ENCODE results near the gene RETREG2.
A peak's percentile ranks its signal among the peaks of the same experiment; 100 is the strongest.

The RETREG2 gene

GRCh38 chr2:219174146-219174545 lies 3.9 kb upstream of the RETREG2 start:
- no peak for DNase-seq (ENCODE audit: extremely low read depth, low read depth)
- no peak overlapping the region for H3K4me3 ChIP-seq (replicated peaks; ENCODE audit: low read depth, low read length)
- TF ChIP-seq, protein P1, sequence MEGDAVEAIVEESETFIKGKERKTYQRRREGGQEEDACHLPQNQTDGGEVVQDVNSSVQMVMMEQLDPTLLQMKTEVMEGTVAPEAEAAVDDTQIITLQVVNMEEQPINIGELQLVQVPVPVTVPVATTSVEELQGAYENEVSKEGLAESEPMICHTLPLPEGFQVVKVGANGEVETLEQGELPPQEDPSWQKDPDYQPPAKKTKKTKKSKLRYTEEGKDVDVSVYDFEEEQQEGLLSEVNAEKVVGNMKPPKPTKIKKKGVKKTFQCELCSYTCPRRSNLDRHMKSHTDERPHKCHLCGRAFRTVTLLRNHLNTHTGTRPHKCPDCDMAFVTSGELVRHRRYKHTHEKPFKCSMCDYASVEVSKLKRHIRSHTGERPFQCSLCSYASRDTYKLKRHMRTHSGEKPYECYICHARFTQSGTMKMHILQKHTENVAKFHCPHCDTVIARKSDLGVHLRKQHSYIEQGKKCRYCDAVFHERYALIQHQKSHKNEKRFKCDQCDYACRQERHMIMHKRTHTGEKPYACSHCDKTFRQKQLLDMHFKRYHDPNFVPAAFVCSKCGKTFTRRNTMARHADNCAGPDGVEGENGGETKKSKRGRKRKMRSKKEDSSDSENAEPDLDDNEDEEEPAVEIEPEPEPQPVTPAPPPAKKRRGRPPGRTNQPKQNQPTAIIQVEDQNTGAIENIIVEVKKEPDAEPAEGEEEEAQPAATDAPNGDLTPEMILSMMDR (IDR thresholded peaks at IDR 0.05; ENCODE audit: low read depth, low read length, missing control alignments): no peak

DNA sequence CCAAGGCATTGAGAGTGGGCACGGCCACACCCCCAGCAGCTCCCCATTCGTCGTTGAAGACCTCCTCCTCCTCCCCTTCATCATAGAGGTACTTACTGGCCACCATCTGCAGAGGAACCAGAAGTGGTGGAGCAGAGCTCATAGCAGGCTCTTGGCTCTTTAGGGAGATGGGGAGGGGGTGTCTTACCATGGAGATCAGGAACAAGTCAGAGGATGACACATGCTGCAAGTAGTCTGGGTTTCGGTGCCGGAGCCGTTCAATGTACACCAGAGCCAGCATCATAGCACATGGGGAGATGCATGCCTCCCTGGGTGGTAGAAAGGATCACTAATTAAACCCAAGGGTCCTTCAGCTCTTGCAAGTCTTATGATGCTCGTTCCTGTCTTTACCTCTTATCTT lies 3.3 kb upstream of the RETREG2 start:
- no peak for DNase-seq (ENCODE audit: extremely low read depth, low read depth)
- TF ChIP-seq, protein P1 (IDR thresholded peaks at IDR 0.05; ENCODE audit: low read depth, low read length, missing control alignments): no peak
- H3K4me3 ChIP-seq (replicated peaks; ENCODE audit: low read depth, low read length): no peak overlapping the region

- H3K4me3 ChIP-seq (replicated peaks; ENCODE audit: low read depth, low read length): peak overlapping the region; percentile 78
- TF ChIP-seq, protein P1 (IDR thresholded peaks at IDR 0.05; ENCODE audit: low read depth, low read length, missing control alignments): no peak
- DNase-seq (ENCODE audit: extremely low read depth, low read depth): no peak
Observed at GRCh38 chr2:219175486-219175885, 2.6 kb upstream of the RETREG2 start.

DNA sequence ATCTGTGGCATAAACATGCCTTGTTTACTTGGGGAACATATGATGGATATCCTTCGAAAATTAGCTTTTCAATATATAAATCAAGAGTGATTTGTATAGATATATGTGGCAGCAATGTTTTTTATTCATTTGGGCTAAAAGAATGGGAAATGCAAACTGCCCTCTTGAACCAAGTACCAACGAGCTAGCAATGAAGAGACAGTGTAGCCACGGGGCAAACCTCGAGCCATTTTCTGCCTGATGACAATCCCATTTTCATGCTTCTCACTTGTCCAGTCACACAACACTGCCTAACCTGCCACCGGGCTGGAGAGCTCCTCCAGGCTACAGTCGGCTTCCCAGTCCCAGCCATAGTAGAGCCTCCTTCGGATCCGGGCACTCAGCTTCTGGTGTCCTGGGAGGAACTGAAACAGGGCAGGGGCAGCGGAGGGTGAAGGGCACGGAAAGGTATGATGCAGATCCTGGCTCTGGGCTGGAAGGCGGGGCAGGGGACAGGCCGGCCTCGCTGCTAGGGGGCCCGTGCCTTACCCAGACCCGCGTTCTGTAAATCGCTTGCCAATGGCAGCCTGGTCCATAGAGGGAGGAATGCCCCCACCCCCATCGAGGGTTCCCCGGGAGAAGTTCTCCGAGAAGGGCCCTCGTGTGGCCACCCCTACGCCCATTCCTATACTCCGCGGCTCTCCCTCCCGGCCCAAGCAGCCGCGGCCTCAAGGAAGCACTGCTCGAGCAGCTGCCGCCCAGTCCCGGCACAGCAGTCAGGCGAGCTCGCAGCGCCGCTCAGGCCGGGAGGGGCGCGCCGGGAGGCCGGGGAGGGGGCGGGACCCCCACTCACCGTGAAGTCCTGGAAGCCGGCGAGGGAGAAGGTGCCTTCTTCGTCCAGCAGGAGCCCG lies 1.9 kb upstream of the RETREG2 start:
- no peak for DNase-seq (ENCODE audit: extremely low read depth, low read depth)

GRCh38 chr2:219176818-219177551 lies 1.1 kb upstream of the RETREG2 start, which contains the start of gene CNPPD1:
Gene CNPPD1 (minus strand): TSS chr2:219176925. CDS start chr2:219176828, 97 bp downstream.
- TF ChIP-seq, protein P1 (IDR thresholded peaks at IDR 0.05; ENCODE audit: low read depth, low read length, missing control alignments): no peak
- no peak for DNase-seq (ENCODE audit: extremely low read depth, low read depth)
- peak within 1 kb of the TSS; percentile 78 for H3K4me3 ChIP-seq (replicated peaks; ENCODE audit: low read depth, low read length)

More for the DNA sequence above, 1.9 kb upstream of the RETREG2 start:
- TF ChIP-seq, protein P1 (IDR thresholded peaks at IDR 0.05; ENCODE audit: low read depth, low read length, missing control alignments): no peak
- H3K4me3 ChIP-seq (replicated peaks; ENCODE audit: low read depth, low read length): peak overlapping the region; percentile 78

DNA sequence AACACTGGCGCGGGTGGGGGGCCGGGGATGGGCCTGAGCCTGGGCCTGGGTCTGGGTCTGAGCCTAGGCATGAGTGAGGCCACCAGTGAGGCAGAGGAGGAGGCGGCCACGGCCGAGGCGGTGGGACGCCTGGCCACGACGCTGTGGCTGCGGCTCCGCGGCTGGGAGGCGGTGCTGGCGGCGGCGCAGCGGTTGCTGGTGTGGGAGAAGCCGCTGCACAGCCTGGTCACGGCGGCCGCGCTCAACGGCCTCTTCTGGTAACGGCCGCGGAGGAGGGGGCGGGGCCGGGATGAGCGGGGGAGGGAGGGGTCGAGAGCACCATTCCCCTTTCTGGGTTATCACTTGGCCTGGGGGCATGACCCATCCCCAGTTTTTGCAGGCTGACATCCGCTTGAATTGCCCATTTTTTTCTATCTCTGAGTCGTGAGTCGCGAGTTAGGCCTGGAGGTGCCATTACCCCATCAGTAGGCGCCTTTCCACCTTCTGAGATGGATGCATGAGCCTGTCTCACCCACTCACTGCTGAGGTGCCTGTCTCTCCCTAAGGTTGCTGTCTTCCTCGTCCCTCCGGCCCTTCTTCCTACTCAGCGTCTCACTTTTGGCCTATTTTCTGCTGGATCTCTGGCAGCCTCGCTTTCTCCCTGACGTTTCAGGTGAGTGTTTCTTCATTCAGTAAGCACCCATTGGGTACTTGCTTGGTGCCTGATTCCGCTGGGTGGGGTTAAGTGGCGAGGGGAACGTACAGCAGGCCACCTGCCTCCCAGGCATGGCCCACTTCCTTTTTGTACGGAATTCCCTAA lies 501 bp downstream of the RETREG2 start:
- no peak for DNase-seq (ENCODE audit: extremely low read depth, low read depth)
- TF ChIP-seq, protein P1 (IDR thresholded peaks at IDR 0.05; ENCODE audit: low read depth, low read length, missing control alignments): no peak
- peak overlapping the region; percentile 78 for H3K4me3 ChIP-seq (replicated peaks; ENCODE audit: low read depth, low read length)
